T-helper 17 cell (primary cell): ENCODE measurements around the gene GPALPP1. TPM values are rescaled to one million over a fixed set of nuclear protein-coding genes. Genes with fewer than 3 reads are reported as not detected.

Experiments used
- ATAC-seq: fragments of 150-1000 bp; cut with Tn5 transposase; 2 replicates; pipeline ENCODE4 v1.10.0; 2021; ENCODE audit warnings: mild to moderate bottlenecking, moderate library complexity
- DNase-seq, 3 donors: peaks; one replicate each; pipeline versions ENCODE4 v3.0.0 to v3.0.0-alpha.2; 2020 to 2021
- H3K9me3 ChIP-seq: one replicate; pipeline ENCODE4 v1.7.0; 2013; ENCODE audit warnings: low read length, mild to moderate bottlenecking; ENCODE audit not compliant: control insufficient read depth, poor library complexity, severe bottlenecking
- H3K27ac Mint-ChIP-seq: one replicate; pipeline ENCODE4 v1.8.0; 2022; ENCODE audit warnings: mild to moderate bottlenecking, moderate library complexity, mixed read lengths
- H3K27me3 Mint-ChIP-seq: one replicate; pipeline ENCODE4 v1.8.0; 2022; ENCODE audit warnings: mixed read lengths
- H3K36me3 Mint-ChIP-seq: one replicate; pipeline ENCODE4 v1.8.0; 2022; ENCODE audit warnings: low read depth, mixed read lengths
- H3K4me1 Mint-ChIP-seq: one replicate; pipeline ENCODE4 v1.8.0; 2022; ENCODE audit warnings: mild to moderate bottlenecking, mixed read lengths
- H3K4me3 Mint-ChIP-seq: one replicate; pipeline ENCODE4 v1.8.0; 2022; ENCODE audit warnings: mild to moderate bottlenecking, moderate library complexity, mixed read lengths
- total RNA-seq, 4 donors: library from RNA in 2 of 4; stranded (reverse) in 2 of 4; gene quantifications; one replicate each; pipeline ENCODE4 v1.2.3 and lab custom pipeline; 2022 to 2026

GPALPP1 gene
- total RNA-seq, 2 donors from 2014 or later: 22.7 to 25.4 TPM

- no peak for ATAC-seq
Observed at GRCh38 chr13:44972956-44973581, 16.3 kb upstream of the GPALPP1 start.

GRCh38 chr13:44974056-44974793 lies 15.1 kb upstream of the GPALPP1 start:
- no peaks in the 10 kb centered on the region for H3K9me3 ChIP-seq
- Mint-ChIP-seq H3K4me1 (peaks cover 3% of the 10 kb centered on the region), H3K27ac (no peak overlapping the region), H3K36me3 (peaks cover 5% of the 10 kb centered on the region), H3K27me3 (no peaks in the 10 kb centered on the region), H3K4me3 (no peak overlapping the region)
- ATAC-seq (no peak), DNase-seq (no peak)

More at GRCh38 chr13:44972956-44973581, 16.3 kb upstream of the GPALPP1 start:
- H3K36me3 Mint-ChIP-seq: no peaks in the 10 kb centered on the region
- no peak overlapping the region for H3K4me3 Mint-ChIP-seq
- no peaks in the 10 kb centered on the region for H3K9me3 ChIP-seq
- H3K4me1 Mint-ChIP-seq: peaks cover 5% of the 10 kb centered on the region
- no peaks in the 10 kb centered on the region for H3K27me3 Mint-ChIP-seq
- H3K27ac Mint-ChIP-seq: no peak overlapping the region
- no peak for DNase-seq

GRCh38 chr13:44976196-44976595 lies 13.1 kb upstream of the GPALPP1 start:
- no peak for ATAC-seq
- Mint-ChIP-seq H3K4me1 (peaks cover 2% of the 10 kb centered on the region), H3K4me3 (no peak overlapping the region), H3K36me3 (peaks cover 7% of the 10 kb centered on the region), H3K27me3 (no peaks in the 10 kb centered on the region), H3K27ac (no peak overlapping the region)
- no peak for DNase-seq
- H3K9me3 ChIP-seq: no peaks in the 10 kb centered on the region

GRCh38 chr13:44976949-44977583 lies 12.3 kb upstream of the GPALPP1 start:
- no peaks in the 10 kb centered on the region for H3K27me3 Mint-ChIP-seq
- H3K27ac Mint-ChIP-seq: no peak overlapping the region
- peaks cover under 1% of the 10 kb centered on the region for H3K4me1 Mint-ChIP-seq
- H3K36me3 Mint-ChIP-seq: peaks cover 7% of the 10 kb centered on the region
- ATAC-seq (no peak), DNase-seq (no peak)
- H3K9me3 ChIP-seq: no peaks in the 10 kb centered on the region
- H3K4me3 Mint-ChIP-seq: no peak overlapping the region

- no peaks in the 10 kb centered on the region for H3K9me3 ChIP-seq
- Mint-ChIP-seq H3K27me3 (no peaks in the 10 kb centered on the region), H3K36me3 (peaks cover 10% of the 10 kb centered on the region), H3K4me1 (peaks cover 5% of the 10 kb centered on the region), H3K27ac (no peak overlapping the region), H3K4me3 (no peak overlapping the region)
- no peak for DNase-seq
- no peak for ATAC-seq
Observed at GRCh38 chr13:44978328-44978727, 11.0 kb upstream of the GPALPP1 start.

GRCh38 chr13:44989941-44990340 lies 603 bp downstream of the GPALPP1 start:
- peak overlapping the region; percentile 97 for H3K4me3 Mint-ChIP-seq
- DNase-seq (no peak), ATAC-seq (peak; percentile 5)
- peaks cover 4% of the 10 kb centered on the region for H3K36me3 Mint-ChIP-seq
- no peaks in the 10 kb centered on the region for H3K9me3 ChIP-seq
- H3K4me1 Mint-ChIP-seq: peaks cover 43% of the 10 kb centered on the region
- no peaks in the 10 kb centered on the region for H3K27me3 Mint-ChIP-seq
- peak overlapping the region; percentile 96 for H3K27ac Mint-ChIP-seq

- Mint-ChIP-seq H3K4me3 (no peak overlapping the region), H3K27ac (no peak overlapping the region), H3K36me3 (peaks cover 3% of the 10 kb centered on the region), H3K4me1 (peaks cover 2% of the 10 kb centered on the region), H3K27me3 (no peaks in the 10 kb centered on the region)
- ATAC-seq (no peak), DNase-seq (no peak)
- no peaks in the 10 kb centered on the region for H3K9me3 ChIP-seq
Observed at GRCh38 chr13:45003417-45003816, 14.1 kb downstream of the GPALPP1 start.

- Mint-ChIP-seq H3K4me1 (no peaks in the 10 kb centered on the region), H3K27ac (no peak overlapping the region), H3K4me3 (no peak overlapping the region), H3K36me3 (peaks cover 2% of the 10 kb centered on the region), H3K27me3 (no peaks in the 10 kb centered on the region)
- H3K9me3 ChIP-seq: no peaks in the 10 kb centered on the region
- no peak for ATAC-seq
- DNase-seq: no peak
Observed at GRCh38 chr13:45004096-45004495, 14.8 kb downstream of the GPALPP1 start.

GRCh38 chr13:45007225-45007624 lies 17.9 kb downstream of the GPALPP1 start:
- H3K36me3 Mint-ChIP-seq: peaks cover 14% of the 10 kb centered on the region
- no peak overlapping the region for H3K27ac Mint-ChIP-seq
- H3K27me3 Mint-ChIP-seq: no peaks in the 10 kb centered on the region
- ATAC-seq: no peak
- no peak for DNase-seq
- H3K4me3 Mint-ChIP-seq: no peak overlapping the region
- H3K9me3 ChIP-seq: no peaks in the 10 kb centered on the region
- peaks cover 4% of the 10 kb centered on the region for H3K4me1 Mint-ChIP-seq

GRCh38 chr13:45007823-45008222 lies 18.5 kb downstream of the GPALPP1 start:
- H3K27me3 Mint-ChIP-seq: no peaks in the 10 kb centered on the region
- peaks cover 14% of the 10 kb centered on the region for H3K36me3 Mint-ChIP-seq
- H3K4me3 Mint-ChIP-seq: no peak overlapping the region
- peaks cover 6% of the 10 kb centered on the region for H3K4me1 Mint-ChIP-seq
- H3K9me3 ChIP-seq: no peaks in the 10 kb centered on the region
- no peak for ATAC-seq
- no peak overlapping the region for H3K27ac Mint-ChIP-seq
- DNase-seq: no peak

GRCh38 chr13:45011198-45011597 lies 21.9 kb downstream of the GPALPP1 start:
- no peak overlapping the region for H3K27ac Mint-ChIP-seq
- no peaks in the 10 kb centered on the region for H3K27me3 Mint-ChIP-seq
- no peak overlapping the region for H3K4me3 Mint-ChIP-seq
- ATAC-seq: no peak
- DNase-seq: no peak
- H3K4me1 Mint-ChIP-seq: peaks cover 6% of the 10 kb centered on the region
- H3K9me3 ChIP-seq: no peaks in the 10 kb centered on the region
- peaks cover 17% of the 10 kb centered on the region for H3K36me3 Mint-ChIP-seq

GRCh38 chr13:45015300-45015699 lies 26.0 kb downstream of the GPALPP1 start:
- DNase-seq (no peak), ATAC-seq (no peak)
- no peak overlapping the region for H3K4me3 Mint-ChIP-seq
- H3K27ac Mint-ChIP-seq: no peak overlapping the region
- peaks cover 13% of the 10 kb centered on the region for H3K36me3 Mint-ChIP-seq
- no peaks in the 10 kb centered on the region for H3K9me3 ChIP-seq
- no peaks in the 10 kb centered on the region for H3K27me3 Mint-ChIP-seq
- peaks cover 3% of the 10 kb centered on the region for H3K4me1 Mint-ChIP-seq

GRCh38 chr13:45016792-45017425 lies 27.6 kb downstream of the GPALPP1 start:
- H3K4me1 Mint-ChIP-seq: peaks cover 3% of the 10 kb centered on the region
- H3K4me3 Mint-ChIP-seq: no peak overlapping the region
- no peaks in the 10 kb centered on the region for H3K27me3 Mint-ChIP-seq
- no peak for DNase-seq
- H3K27ac Mint-ChIP-seq: no peak overlapping the region
- H3K9me3 ChIP-seq: no peaks in the 10 kb centered on the region
- no peak for ATAC-seq
- peaks cover 5% of the 10 kb centered on the region for H3K36me3 Mint-ChIP-seq
